ENCODE data around the gene NACC2. TPM values are rescaled to one million over a fixed set of nuclear protein-coding genes. Genes with fewer than 3 reads are reported as not detected.

The NACC2 gene
- total and polyA plus RNA-seq, 10 donors, result 2.1 to 34.9 (median 23.7) TPM

GRCh38 chr9:135974220-135974573, 120.9 kb downstream of the NACC2 start:
- Histone ChIP-seq H3K36me3 (no peaks in the 10 kb centered on the region), H3K27me3 (replicated peaks in 1 of 7) (peaks cover 0 to 22% (median 0%) of the 10 kb centered on the region in 7 donors), H3K4me3 (no peak overlapping the region), H3K9me3 (no peaks in the 10 kb centered on the region), H3K4me1 (peaks cover 2 to 30% (median 15%) of the 10 kb centered on the region in 6 donors), H3K27ac (no peak overlapping the region)
- no peak for TF ChIP-seq POLR2AphosphoS5 (IDR thresholded peaks at IDR 0.05)
- TF ChIP-seq POLR2A (IDR thresholded peaks at IDR 0.05), result no peak
- TF ChIP-seq CTCF (IDR thresholded peaks at IDR 0.05 in 8 of 11, conservative IDR thresholded peaks at IDR 0.05 in 3 of 11), result no peak
- 66 to 76% (median 72%) methylated on average over 10 of the region's 10 CpGs for WGBS, 5 donors
- intact Hi-C loops (cut with DNase I; ENCODE audit: low total_unique reads), result no loop called here
- DNase-seq, result no peak

GRCh38 chr9:135973277-135974219, 121.5 kb downstream of the NACC2 start:
- Histone ChIP-seq H3K36me3 (no peaks in the 10 kb centered on the region), H3K9me3 (no peaks in the 10 kb centered on the region), H3K4me3 (no peak overlapping the region), H3K4me1 (peaks cover 4 to 30% (median 17%) of the 10 kb centered on the region in 6 donors), H3K27me3 (replicated peaks in 1 of 7) (peaks cover 0 to 15% (median 0%) of the 10 kb centered on the region in 7 donors), H3K27ac (no peak overlapping the region)
- 38 to 49% (median 41%) methylated on average over 22 to 23 of the region's 23 CpGs for WGBS, 5 donors
- intact Hi-C loops (cut with DNase I; ENCODE audit: low total_unique reads), result no loop called here
- TF ChIP-seq CTCF (IDR thresholded peaks at IDR 0.05 in 8 of 11, conservative IDR thresholded peaks at IDR 0.05 in 3 of 11) (no peak), POLR2AphosphoS5 (IDR thresholded peaks at IDR 0.05) (no peak), POLR2A (IDR thresholded peaks at IDR 0.05) (no peak)
- peak; percentile 79 for DNase-seq

DNA sequence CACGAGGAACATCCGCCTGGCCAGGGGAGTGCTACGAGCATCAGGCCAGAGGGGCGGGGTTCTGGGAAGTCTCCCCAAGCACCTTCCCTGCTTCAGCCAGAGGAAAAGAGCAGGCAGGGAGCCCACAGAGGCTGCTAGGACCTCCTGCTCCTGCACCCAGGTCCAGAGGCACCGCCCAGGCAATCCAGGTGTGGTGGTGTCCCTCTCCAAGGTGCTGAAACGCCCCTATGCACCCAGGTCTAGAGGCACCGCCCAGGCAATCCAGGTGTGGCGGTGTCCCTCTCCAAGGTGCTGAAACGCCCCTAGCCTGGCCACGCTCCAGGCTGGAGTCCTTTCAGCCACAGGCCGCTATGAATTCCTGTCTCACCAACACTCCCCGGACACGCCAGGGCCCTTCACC, 123.2 kb downstream of the NACC2 start:
- H3K36me3 ChIP-seq, result no peaks in the 10 kb centered on the region
- DNase-seq, result no peak
- intact Hi-C loops (cut with DNase I; ENCODE audit: low total_unique reads), result no loop called here
- no peak overlapping the region for H3K27ac ChIP-seq
- 59 to 71% (median 68%) methylated on average over 12 to 13 of the region's 13 CpGs for WGBS, 5 donors
- H3K27me3 ChIP-seq (replicated peaks in 1 of 7), result peaks cover 0 to 12% (median 0%) of the 10 kb centered on the region in 7 donors
- TF ChIP-seq POLR2A (IDR thresholded peaks at IDR 0.05), result no peak
- no peak for TF ChIP-seq POLR2AphosphoS5 (IDR thresholded peaks at IDR 0.05)
- no peak for TF ChIP-seq CTCF (IDR thresholded peaks at IDR 0.05 in 8 of 11, conservative IDR thresholded peaks at IDR 0.05 in 3 of 11)
- H3K4me3 ChIP-seq, result no peak overlapping the region
- peaks cover 11 to 45% (median 31%) of the 10 kb centered on the region in 6 donors for H3K4me1 ChIP-seq
- no peaks in the 10 kb centered on the region for H3K9me3 ChIP-seq

GRCh38 chr9:135971111-135971766, 123.8 kb downstream of the NACC2 start:
- intact Hi-C loops (cut with DNase I; ENCODE audit: low total_unique reads), result no loop called here
- TF ChIP-seq CTCF (IDR thresholded peaks at IDR 0.05 in 8 of 11, conservative IDR thresholded peaks at IDR 0.05 in 3 of 11) (no peak), POLR2A (IDR thresholded peaks at IDR 0.05) (no peak), POLR2AphosphoS5 (IDR thresholded peaks at IDR 0.05) (no peak)
- Histone ChIP-seq H3K36me3 (no peaks in the 10 kb centered on the region), H3K9me3 (no peaks in the 10 kb centered on the region), H3K27me3 (replicated peaks in 1 of 7) (peaks cover 0 to 15% (median 0%) of the 10 kb centered on the region in 7 donors), H3K27ac (no peak overlapping the region), H3K4me3 (no peak overlapping the region), H3K4me1 (peaks cover 11 to 49% (median 31%) of the 10 kb centered on the region in 6 donors)
- no peak for DNase-seq
- WGBS, 5 donors, result 70 to 83% (median 75%) methylated on average over 17 to 18 of the region's 18 CpGs
